Upper lobe of left lung (tissue), 6 donors: ENCODE measurements around the gene C2orf66. TPM values are rescaled to one million over a fixed set of nuclear protein-coding genes. Genes with fewer than 3 reads are reported as not detected.

Experiments used
- ATAC-seq, 2 donors: fragments of 200-7000 bp; cut with Tn5 transposase; one replicate each; pipeline ENCODE4 v1.9.1; 2022; ENCODE audit warnings: mild to moderate bottlenecking in 2 of 2, moderate library complexity in 2 of 2; ENCODE audit not compliant: low FRiP score in 2 of 2
- DNase-seq, 2 donors: peaks; one replicate each; pipeline ENCODE4 v3.0.0-alpha.2; 2019 to 2020
- H3K27ac ChIP-seq, 4 donors: fragments of 200-600 bp; sonication (generic); one replicate each; pipeline ENCODE4 v1.5.1; 2016 to 2019
- H3K27me3 ChIP-seq, 4 donors: fragments of 200-600 bp; sonication (generic); one replicate each; pipeline ENCODE4 v1.5.1; 2017 to 2019
- H3K36me3 ChIP-seq, 4 donors: fragments of 200-600 bp; sonication (generic); one replicate each; pipeline ENCODE4 v1.5.1; 2016 to 2019
- H3K4me1 ChIP-seq, 4 donors: fragments of 200-600 bp; sonication (generic); one replicate each; pipeline ENCODE4 v1.5.1; 2018 to 2019
- H3K4me3 ChIP-seq, 4 donors: fragments of 200-600 bp; sonication (generic); one replicate each; pipeline ENCODE4 v1.5.1; 2017 to 2019; ENCODE audit warnings: mild to moderate bottlenecking in 2 of 4, moderate library complexity in 1 of 4
- H3K9me3 ChIP-seq, 4 donors: fragments of 200-600 bp; sonication (generic); one replicate each; pipeline ENCODE4 v1.5.1; 2018 to 2019
- CTCF ChIP-seq, 6 experiments: fragments of 450-650 bp in 4 of 6; fragments of 200-600 bp in 2 of 6; sonication (generic) in 2 of 6; IDR thresholded peaks; one replicate each; pipeline ENCODE4 v1.5.1; 2016 to 2019; ENCODE audit warnings: antibody characterized with exemption in 6 of 6
- EP300 ChIP-seq, 4 donors: sonication (generic); formaldehyde crosslinking; IDR thresholded peaks; one replicate each; pipeline ENCODE4 v1.5.1; 2017; ENCODE audit warnings: antibody characterized with exemption in 4 of 4, control low read depth in 2 of 4
- POLR2A ChIP-seq, 4 donors: fragments of 450-650 bp; IDR thresholded peaks; one replicate each; pipeline ENCODE4 v1.5.1; 2016 to 2017; ENCODE audit warnings: antibody characterized with exemption in 4 of 4, mild to moderate bottlenecking in 2 of 4
- POLR2AphosphoS5 ChIP-seq, 2 donors: sonication (generic); formaldehyde crosslinking; IDR thresholded peaks; one replicate each; pipeline ENCODE4 v1.5.1; 2017; ENCODE audit warnings: antibody characterized with exemption in 2 of 2
- WGBS, 2 donors: methylation state at CpG; one replicate each; pipeline ENCODE4 v1.1.5; 2017 to 2018; 5-methylcytosine and 5-hydroxymethylcytosine counted together
- total RNA-seq, 6 donors: library from RNA; depleted of rRNA in 4 of 6; stranded (reverse); fragments of >200 nt in 4 of 6; gene quantifications; one replicate each; pipeline versions ENCODE4 v1.1.0 to v1.2.1, GENCODE V29; 2016 to 2021
- donor health status: DM: no; HTN: no; CAD: no; lungs with moderate emphysema.
- donor health status: DM: no; HTN: yes; CAD: no; lungs with severe emphysema.

Gene C2orf66
- 1 to 10 TPM in 2 of 6 donors, under 1 TPM in 1, not detected in 3; 0.30 to 1.2 (median 1.0) TPM for total RNA-seq

- H3K27me3 ChIP-seq = no peaks in the 10 kb centered on the region
- ATAC-seq = no peak
- no peaks in the 10 kb centered on the region for H3K4me1 ChIP-seq
- no peak for TF ChIP-seq POLR2AphosphoS5 (IDR thresholded peaks at IDR 0.05)
- TF ChIP-seq POLR2A (IDR thresholded peaks at IDR 0.05) = no peak
- TF ChIP-seq CTCF (IDR thresholded peaks at IDR 0.05) = no peak
- TF ChIP-seq EP300 (IDR thresholded peaks at IDR 0.05) = no peak
- WGBS, 2 donors = 60 to 63% methylated on average over 1 of the region's 1 CpG
- DNase-seq = no peak
- no peak within 1 kb of the TSS for H3K4me3 ChIP-seq
- no peaks in the 10 kb centered on the region for H3K36me3 ChIP-seq
- H3K27ac ChIP-seq = no peak within 1 kb of the TSS
- no peaks in the 10 kb centered on the region for H3K9me3 ChIP-seq
Measured at GRCh38 chr2:196809260-196809659, at the start of gene C2orf66. TSS of gene C2orf66 (minus strand) at chr2:196809355. CDS start at chr2:196809336, 19 bp downstream.

- Histone ChIP-seq H3K27ac (no peak overlapping the region), H3K36me3 (peaks cover 0 to 4% (median 0%) of the 10 kb centered on the region in 4 donors), H3K9me3 (peaks cover 0 to 4% (median 0%) of the 10 kb centered on the region in 4 donors), H3K4me1 (no peaks in the 10 kb centered on the region), H3K27me3 (no peaks in the 10 kb centered on the region), H3K4me3 (no peak overlapping the region)
- TF ChIP-seq POLR2A (IDR thresholded peaks at IDR 0.05) (no peak), CTCF (IDR thresholded peaks at IDR 0.05) (no peak), POLR2AphosphoS5 (IDR thresholded peaks at IDR 0.05) (no peak), EP300 (IDR thresholded peaks at IDR 0.05) (no peak)
- DNase-seq (no peak), ATAC-seq (no peak)
- 88 to 90% methylated on average over 1 of the region's 1 CpG for WGBS, 2 donors
Measured at GRCh38 chr2:196854629-196855028, 45.5 kb upstream of the C2orf66 start.

- 53 to 66% methylated on average over 4 of the region's 4 CpGs for WGBS, 2 donors
Measured at GRCh38 chr2:196853301-196854087, 44.3 kb upstream of the C2orf66 start.

GRCh38 chr2:196851088-196851487 lies 41.9 kb upstream of the C2orf66 start:
- TF ChIP-seq CTCF (IDR thresholded peaks at IDR 0.05) (no peak), EP300 (IDR thresholded peaks at IDR 0.05) (no peak), POLR2A (IDR thresholded peaks at IDR 0.05) (no peak), POLR2AphosphoS5 (IDR thresholded peaks at IDR 0.05) (no peak)
- DNase-seq (no peak), ATAC-seq (no peak)
- Histone ChIP-seq H3K4me1 (no peaks in the 10 kb centered on the region), H3K4me3 (no peak overlapping the region), H3K9me3 (no peaks in the 10 kb centered on the region), H3K36me3 (peaks cover 0 to 5% (median 0%) of the 10 kb centered on the region in 4 donors), H3K27ac (no peak overlapping the region), H3K27me3 (no peaks in the 10 kb centered on the region)
- WGBS, 2 donors = 50 to 77% methylated on average over 1 of the region's 1 CpG

More at GRCh38 chr2:196853301-196854087, 44.3 kb upstream of the C2orf66 start:
- no peak for ATAC-seq
- Histone ChIP-seq H3K4me1 (no peaks in the 10 kb centered on the region), H3K4me3 (no peak overlapping the region), H3K27ac (no peak overlapping the region), H3K36me3 (no peaks in the 10 kb centered on the region), H3K9me3 (no peaks in the 10 kb centered on the region), H3K27me3 (no peaks in the 10 kb centered on the region)
- DNase-seq = no peak
- TF ChIP-seq POLR2AphosphoS5 (IDR thresholded peaks at IDR 0.05) (no peak), CTCF (IDR thresholded peaks at IDR 0.05) (no peak), EP300 (IDR thresholded peaks at IDR 0.05) (no peak), POLR2A (IDR thresholded peaks at IDR 0.05) (no peak)
